ENCODE measurements around the gene RAB36.

RAB36 gene

GRCh38 chr22:23180301-23180892 is 35.1 kb downstream of the RAB36 start, which contains the start of gene BCR:
Gene BCR, plus strand, starts transcription at chr22:23180509. Its CDS starts 452 bp downstream, at chr22:23180961.
- Histone ChIP-seq H3K4me3 (ENCODE audit: low read length) (peak within 1 kb of the TSS; percentile 88), H3K9me3 (replicated peaks; ENCODE audit: insufficient read depth, low read length) (no peaks in the 10 kb centered on the region), H3K4me1 (ENCODE audit: low read length) (peaks cover 53% of the 10 kb centered on the region), H2AFZ (ENCODE audit: low read length) (peak within 1 kb of the TSS; percentile 20), H3K9me2 (replicated peaks; ENCODE audit: insufficient read depth, low read length) (no peaks in the 10 kb centered on the region), H3K27ac (ENCODE audit: low read length) (peak within 1 kb of the TSS; percentile 92), H3F3A (ENCODE audit: insufficient read depth, low read length) (peaks cover 60% of the 10 kb centered on the region), H3K79me2 (ENCODE audit: low read length) (peaks cover 67% of the 10 kb centered on the region), H4K20me1 (ENCODE audit: insufficient read depth, low read length) (peaks cover 22% of the 10 kb centered on the region), H3K9ac (ENCODE audit: low read length) (peak within 1 kb of the TSS; percentile 76), H3K27me3 (replicated peaks; ENCODE audit: insufficient read depth, low read length) (no peaks in the 10 kb centered on the region), H3K4me2 (ENCODE audit: low read depth, low read length) (peak within 1 kb of the TSS; percentile 95), H3K36me3 (replicated peaks; ENCODE audit: insufficient read depth, low read length) (peaks cover 4% of the 10 kb centered on the region; the same call in 1 of the 2 replicates)
- DNase-seq = peak; percentile 84
- TF ChIP-seq EZH2phosphoT487 (IDR thresholded peaks at IDR 0.05; ENCODE audit: low read length) = no peak
- TF ChIP-seq CTCF (IDR thresholded peaks at IDR 0.05; ENCODE audit: low read length) = no peak
- no peak for TF ChIP-seq EZH2 (optimal IDR thresholded peaks at IDR 0.05; ENCODE audit: low read depth, low read length)

DNA sequence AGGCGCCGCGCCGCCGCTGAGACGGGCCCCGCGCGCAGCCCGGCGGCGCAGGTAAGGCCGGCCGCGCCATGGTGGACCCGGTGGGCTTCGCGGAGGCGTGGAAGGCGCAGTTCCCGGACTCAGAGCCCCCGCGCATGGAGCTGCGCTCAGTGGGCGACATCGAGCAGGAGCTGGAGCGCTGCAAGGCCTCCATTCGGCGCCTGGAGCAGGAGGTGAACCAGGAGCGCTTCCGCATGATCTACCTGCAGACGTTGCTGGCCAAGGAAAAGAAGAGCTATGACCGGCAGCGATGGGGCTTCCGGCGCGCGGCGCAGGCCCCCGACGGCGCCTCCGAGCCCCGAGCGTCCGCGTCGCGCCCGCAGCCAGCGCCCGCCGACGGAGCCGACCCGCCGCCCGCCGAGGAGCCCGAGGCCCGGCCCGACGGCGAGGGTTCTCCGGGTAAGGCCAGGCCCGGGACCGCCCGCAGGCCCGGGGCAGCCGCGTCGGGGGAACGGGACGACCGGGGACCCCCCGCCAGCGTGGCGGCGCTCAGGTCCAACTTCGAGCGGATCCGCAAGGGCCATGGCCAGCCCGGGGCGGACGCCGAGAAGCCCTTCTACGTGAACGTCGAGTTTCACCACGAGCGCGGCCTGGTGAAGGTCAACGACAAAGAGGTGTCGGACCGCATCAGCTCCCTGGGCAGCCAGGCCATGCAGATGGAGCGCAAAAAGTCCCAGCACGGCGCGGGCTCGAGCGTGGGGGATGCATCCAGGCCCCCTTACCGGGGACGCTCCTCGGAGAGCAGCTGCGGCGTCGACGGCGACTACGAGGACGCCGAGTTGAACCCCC is 35.8 kb downstream of the RAB36 start:
- peak overlapping the region; percentile 88 for H3K4me3 ChIP-seq (ENCODE audit: low read length)
- TF ChIP-seq EZH2 (optimal IDR thresholded peaks at IDR 0.05; ENCODE audit: low read depth, low read length) (no peak), EZH2phosphoT487 (IDR thresholded peaks at IDR 0.05; ENCODE audit: low read length) (no peak), CTCF (IDR thresholded peaks at IDR 0.05; ENCODE audit: low read length) (no peak)
- DNase-seq = peak; percentile 42
- no peaks in the 10 kb centered on the region for H3K9me2 ChIP-seq (replicated peaks; ENCODE audit: insufficient read depth, low read length)
- H3K36me3 ChIP-seq (replicated peaks; ENCODE audit: insufficient read depth, low read length) = peaks cover 4% of the 10 kb centered on the region; the same call in 1 of the 2 replicates
- no peaks in the 10 kb centered on the region for H3K27me3 ChIP-seq (replicated peaks; ENCODE audit: insufficient read depth, low read length)
- peaks cover 46% of the 10 kb centered on the region for H3K4me1 ChIP-seq (ENCODE audit: low read length)
- H4K20me1 ChIP-seq (ENCODE audit: insufficient read depth, low read length) = peaks cover 26% of the 10 kb centered on the region
- H2AFZ ChIP-seq (ENCODE audit: low read length) = no peak overlapping the region
- no peaks in the 10 kb centered on the region for H3K9me3 ChIP-seq (replicated peaks; ENCODE audit: insufficient read depth, low read length)
- H3F3A ChIP-seq (ENCODE audit: insufficient read depth, low read length) = peaks cover 53% of the 10 kb centered on the region
- peak overlapping the region; percentile 76 for H3K9ac ChIP-seq (ENCODE audit: low read length)
- peaks cover 70% of the 10 kb centered on the region for H3K79me2 ChIP-seq (ENCODE audit: low read length)
- H3K4me2 ChIP-seq (ENCODE audit: low read depth, low read length) = peak overlapping the region; percentile 90
- H3K27ac ChIP-seq (ENCODE audit: low read length) = peak overlapping the region; percentile 54; the same call in 1 of the 2 replicates

DNA sequence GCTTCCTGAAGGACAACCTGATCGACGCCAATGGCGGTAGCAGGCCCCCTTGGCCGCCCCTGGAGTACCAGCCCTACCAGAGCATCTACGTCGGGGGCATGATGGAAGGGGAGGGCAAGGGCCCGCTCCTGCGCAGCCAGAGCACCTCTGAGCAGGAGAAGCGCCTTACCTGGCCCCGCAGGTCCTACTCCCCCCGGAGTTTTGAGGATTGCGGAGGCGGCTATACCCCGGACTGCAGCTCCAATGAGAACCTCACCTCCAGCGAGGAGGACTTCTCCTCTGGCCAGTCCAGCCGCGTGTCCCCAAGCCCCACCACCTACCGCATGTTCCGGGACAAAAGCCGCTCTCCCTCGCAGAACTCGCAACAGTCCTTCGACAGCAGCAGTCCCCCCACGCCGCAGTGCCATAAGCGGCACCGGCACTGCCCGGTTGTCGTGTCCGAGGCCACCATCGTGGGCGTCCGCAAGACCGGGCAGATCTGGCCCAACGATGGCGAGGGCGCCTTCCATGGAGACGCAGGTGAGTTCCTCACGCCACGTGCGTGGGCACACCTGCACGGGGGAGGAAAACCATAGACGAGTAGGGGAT is 36.5 kb downstream of the RAB36 start:
- H3K79me2 ChIP-seq (ENCODE audit: low read length) = peaks cover 77% of the 10 kb centered on the region
- H3F3A ChIP-seq (ENCODE audit: insufficient read depth, low read length) = peaks cover 46% of the 10 kb centered on the region
- peak; percentile 34 for DNase-seq
- TF ChIP-seq EZH2phosphoT487 (IDR thresholded peaks at IDR 0.05; ENCODE audit: low read length) (no peak), EZH2 (optimal IDR thresholded peaks at IDR 0.05; ENCODE audit: low read depth, low read length) (no peak), CTCF (IDR thresholded peaks at IDR 0.05; ENCODE audit: low read length) (no peak)
- peak overlapping the region; percentile 54; the same call in 1 of the 2 replicates for H3K27ac ChIP-seq (ENCODE audit: low read length)
- H3K9me2 ChIP-seq (replicated peaks; ENCODE audit: insufficient read depth, low read length) = no peaks in the 10 kb centered on the region
- H3K4me2 ChIP-seq (ENCODE audit: low read depth, low read length) = peak overlapping the region; percentile 90
- peaks cover 39% of the 10 kb centered on the region for H3K4me1 ChIP-seq (ENCODE audit: low read length)
- H3K9me3 ChIP-seq (replicated peaks; ENCODE audit: insufficient read depth, low read length) = no peaks in the 10 kb centered on the region
- no peak overlapping the region for H2AFZ ChIP-seq (ENCODE audit: low read length)
- H3K36me3 ChIP-seq (replicated peaks; ENCODE audit: insufficient read depth, low read length) = peaks cover 4% of the 10 kb centered on the region; the same call in 1 of the 2 replicates
- H3K4me3 ChIP-seq (ENCODE audit: low read length) = peak overlapping the region; percentile 88
- H4K20me1 ChIP-seq (ENCODE audit: insufficient read depth, low read length) = peaks cover 33% of the 10 kb centered on the region
- no peaks in the 10 kb centered on the region for H3K27me3 ChIP-seq (replicated peaks; ENCODE audit: insufficient read depth, low read length)
- peak overlapping the region; percentile 76 for H3K9ac ChIP-seq (ENCODE audit: low read length)
